Activated T-cell treated with anti-CD3 and anti-CD28 coated beads for 1 hour (primary cell): ENCODE data around the gene FLT1.

ENCODE experiments used
- DNase-seq: peaks from one replicate; pipeline ENCODE4 v3.0.0-alpha.2; 2020; ENCODE audit warnings: low read depth

The FLT1 gene

DNA sequence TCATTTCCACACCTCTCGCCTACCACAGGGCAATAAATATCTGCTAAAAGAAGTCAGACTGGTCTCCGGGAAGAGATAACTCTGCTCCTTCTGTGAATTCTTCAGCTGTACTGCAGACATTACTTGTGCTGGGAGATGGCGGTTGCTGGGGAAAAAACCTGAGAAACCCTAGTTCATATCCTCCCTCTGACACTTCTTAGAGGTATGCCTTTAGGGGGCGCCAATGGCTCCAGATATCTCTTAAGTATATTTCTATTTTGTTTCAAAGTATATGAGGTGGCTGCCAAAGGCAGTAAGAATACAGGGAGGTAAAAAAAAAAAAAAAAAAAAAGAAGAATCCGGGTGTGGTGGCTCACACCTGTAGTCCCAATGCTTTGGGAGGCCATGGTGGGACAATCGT, 181.3 kb downstream of the FLT1 start:
- no peak for DNase-seq

DNA sequence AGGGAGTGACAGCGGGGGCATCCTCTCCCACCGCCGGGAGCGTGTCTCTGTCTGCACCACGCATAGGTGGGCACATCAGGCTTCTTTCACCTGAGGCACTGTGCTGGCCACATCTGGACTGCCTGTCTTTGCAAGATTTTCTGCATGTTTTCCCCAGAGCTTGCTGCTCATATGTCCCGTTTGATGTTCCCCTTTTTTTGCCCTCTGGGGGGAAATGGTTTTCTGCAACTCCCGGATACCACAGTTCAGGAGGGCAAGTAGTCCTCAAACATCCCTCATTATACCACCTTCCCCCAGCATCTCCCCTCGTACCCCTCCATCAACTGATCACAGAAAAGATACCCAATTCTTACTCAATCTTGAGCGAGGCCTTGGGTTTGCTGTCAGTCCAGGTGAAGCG, 188.6 kb downstream of the FLT1 start:
- no peak for DNase-seq

DNA sequence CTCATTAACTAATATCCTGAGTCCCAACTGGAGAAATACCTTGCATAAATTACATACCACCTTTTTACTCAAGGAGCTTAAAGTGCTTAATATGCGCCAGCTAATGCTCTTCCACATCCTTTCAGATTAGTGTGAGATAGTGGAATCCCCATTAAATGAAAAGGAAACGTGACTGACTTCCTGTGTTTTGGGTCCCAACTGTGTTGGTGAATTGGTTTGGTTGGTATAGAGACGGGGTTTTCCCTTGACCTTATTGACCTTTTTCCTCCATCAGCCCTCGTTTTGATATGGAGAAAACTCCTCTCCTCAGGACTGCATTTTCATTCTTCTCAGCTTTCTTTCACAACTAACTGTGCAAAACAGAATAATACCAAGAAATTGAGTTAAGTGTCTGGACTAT, 193.1 kb downstream of the FLT1 start:
- no peak for DNase-seq

DNA sequence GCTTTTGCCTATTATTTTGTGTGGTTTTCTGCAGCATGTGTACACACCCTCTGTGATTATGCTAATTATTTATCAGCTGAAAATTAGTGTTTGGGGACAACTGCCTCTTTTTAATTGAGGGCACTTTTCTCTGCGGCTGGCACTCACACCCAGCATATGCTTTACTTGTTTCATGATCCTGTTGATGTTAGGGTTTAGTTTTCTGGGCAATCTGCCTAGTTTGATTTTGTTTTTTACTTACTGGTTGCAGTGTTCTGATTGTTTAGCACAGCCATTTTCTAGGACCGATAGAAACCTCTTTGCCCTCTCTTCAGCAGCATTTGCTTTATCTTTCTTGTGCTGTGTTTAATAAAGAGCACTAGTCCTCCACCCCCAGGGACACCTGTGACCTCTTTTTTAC, 195.0 kb downstream of the FLT1 start:
- DNase-seq = no peak

DNA sequence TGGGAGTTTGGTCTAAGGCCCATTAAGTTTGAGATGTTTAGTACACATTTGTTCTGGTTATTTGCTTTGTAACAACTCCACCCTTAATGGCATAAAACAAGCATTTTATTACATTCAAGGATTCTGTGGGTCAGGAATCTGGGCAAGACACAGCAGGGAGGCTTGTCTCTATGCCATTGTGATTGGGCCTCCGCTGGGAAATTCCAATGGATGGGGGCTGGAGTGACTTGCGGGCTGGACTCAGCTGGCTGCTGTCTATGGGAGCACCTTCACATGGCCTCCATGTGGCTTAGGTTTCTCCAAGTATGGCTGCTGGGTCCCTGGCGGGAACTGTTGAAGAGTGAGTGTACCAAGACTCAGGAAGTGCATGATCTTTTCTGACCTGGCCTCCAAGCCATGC, 197.6 kb downstream of the FLT1 start:
- no peak for DNase-seq

DNA sequence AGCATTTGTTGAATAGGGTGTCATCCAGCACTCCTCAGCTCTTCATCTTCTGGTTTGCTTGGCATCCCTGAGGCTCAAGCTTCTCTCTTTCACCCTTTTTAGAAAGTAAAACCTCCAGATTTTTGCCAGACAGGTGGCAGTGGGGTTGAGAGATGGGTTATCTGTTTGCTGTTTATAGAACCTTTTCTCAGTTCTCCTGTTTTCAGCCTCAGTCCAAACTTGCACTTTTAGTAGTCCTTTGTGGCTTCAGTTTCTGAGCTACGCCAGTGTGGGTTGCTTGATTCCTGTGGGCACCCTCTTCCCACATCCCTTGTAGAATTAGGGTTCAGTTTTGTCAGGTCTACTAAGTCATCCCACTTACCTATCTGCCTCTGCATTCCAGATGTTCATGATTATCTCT, 208.7 kb downstream of the FLT1 start:
- no peak for DNase-seq

DNA sequence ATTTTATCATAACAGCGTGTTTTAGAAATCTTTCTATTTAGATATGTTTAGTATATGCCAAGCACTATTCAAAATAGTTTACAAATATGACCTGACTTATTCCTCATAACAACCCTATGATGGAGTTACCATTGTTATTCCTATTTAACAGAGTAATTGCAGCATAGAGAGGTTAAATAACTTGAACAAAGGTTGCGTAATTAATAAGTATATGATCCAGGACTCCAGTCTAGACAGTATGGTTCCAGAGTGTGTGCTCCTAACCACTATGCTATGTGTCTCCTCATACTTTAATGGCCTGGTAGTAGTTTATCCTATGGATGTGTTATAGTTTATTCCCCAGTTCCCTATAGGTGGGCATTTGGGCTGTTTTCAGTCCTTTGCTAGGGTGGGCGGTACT, 211.3 kb downstream of the FLT1 start:
- DNase-seq = no peak

DNA sequence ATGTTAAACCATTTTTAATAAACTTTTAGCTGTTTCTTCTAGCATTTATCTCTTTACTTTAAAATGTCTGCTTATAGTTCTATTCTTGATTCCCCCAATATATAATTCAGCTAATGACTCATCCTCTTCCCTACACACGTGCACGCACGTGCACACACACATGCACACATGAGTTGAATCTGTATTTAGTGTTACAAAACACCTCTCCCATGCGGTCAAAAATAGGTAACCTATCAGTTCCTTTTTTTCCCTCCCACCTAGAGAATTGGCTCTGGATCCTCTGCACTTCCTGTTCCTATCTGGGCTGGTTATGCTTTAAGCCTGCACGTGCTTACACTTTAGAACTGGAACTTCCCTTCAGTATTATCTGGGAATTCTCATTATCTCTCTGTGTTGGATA, 212.5 kb downstream of the FLT1 start:
- no peak for DNase-seq

DNA sequence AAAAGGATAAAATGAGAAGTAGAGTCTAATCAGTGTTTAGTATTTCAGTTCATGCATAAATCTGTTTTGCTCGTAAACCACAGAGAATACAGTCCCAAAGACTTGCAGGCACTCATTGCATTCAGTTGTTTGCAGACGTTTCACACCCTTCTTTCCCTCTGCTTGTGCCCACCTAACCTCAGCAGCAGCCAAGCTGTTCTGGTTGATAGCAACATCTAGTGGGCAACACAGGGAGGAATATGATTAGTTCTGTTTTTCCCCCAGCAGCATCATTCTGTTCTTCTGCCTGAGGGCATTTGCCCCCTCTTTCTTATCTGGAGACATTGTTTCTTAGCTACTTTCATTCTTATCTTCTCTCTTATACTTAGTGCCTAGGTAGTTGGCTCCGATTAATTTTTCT, 221.0 kb downstream of the FLT1 start:
- DNase-seq = no peak

DNA sequence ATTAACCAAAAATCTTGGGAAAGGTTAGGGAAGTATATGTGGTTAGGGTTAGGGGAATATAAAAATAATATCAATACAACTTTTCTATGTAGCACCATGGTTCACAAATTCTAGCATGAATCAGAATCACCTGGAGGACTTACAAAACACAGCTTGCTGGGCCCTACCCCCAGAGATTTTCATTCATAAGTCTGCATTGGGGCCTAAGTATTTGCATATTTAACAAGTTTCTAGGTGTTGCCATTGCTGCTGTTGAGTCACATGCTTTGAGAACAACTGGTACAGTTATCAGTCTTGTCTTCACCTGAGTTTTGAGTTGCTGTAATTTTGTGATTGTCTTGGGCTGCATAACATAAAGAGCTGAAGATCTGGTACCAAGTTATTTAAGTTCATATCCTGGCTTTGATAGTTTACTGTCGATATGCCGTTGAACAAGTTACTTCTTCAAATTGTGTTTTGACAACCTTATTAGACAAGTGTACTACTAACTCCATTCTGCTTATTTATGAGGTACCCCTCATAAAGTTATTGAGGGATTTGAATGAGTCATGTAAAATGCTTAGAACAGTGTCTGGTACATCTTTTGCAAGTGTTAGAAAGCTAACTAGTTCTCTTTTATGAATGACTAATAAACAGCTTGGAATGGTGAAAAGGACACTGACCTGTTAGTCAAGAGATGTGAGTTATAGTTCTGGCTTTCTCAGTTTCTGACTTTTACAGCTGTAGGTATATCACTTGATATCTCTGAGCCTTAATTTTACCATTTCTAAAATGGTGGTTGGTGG, 223.7 kb downstream of the FLT1 start:
- DNase-seq = no peak

DNA sequence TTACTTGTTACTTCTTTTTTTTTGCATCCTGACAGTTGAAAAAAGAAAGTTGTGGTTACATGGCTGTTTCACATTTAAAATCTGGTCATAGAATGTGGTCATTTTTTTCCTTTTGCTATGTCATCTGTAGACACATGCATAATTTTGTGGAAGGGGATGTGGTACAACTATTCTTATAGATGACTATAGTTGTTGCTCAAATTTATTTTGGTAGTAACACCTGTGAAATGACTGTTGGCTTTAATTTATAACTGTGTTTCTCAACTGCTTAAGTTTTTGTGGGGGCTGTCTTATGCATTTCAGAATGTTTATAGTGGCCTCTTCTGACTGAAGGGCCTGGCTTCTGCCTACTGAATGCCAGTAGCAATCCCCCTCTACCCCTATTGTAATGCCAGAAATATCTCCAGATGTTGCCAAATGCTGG, 226.1 kb downstream of the FLT1 start:
- no peak for DNase-seq

DNA sequence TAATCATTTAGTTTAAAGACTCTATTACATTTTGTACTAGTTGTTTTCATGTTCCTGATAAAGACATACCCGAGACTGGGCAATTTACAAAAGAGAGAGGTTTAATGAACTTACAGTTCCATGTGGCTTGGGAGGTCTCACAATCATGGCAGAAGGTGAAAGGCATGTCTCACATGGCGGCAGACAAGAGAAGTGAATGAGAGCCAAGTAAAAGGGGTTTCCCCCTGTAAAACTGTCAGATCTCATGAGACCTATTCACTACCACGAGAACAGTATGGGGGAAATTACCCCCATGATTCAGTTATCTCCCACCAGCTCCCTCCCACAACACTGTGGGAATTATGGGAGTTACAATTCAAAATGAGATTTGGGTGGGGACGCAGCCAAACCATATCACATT, 227.4 kb downstream of the FLT1 start:
- no peak for DNase-seq

DNA sequence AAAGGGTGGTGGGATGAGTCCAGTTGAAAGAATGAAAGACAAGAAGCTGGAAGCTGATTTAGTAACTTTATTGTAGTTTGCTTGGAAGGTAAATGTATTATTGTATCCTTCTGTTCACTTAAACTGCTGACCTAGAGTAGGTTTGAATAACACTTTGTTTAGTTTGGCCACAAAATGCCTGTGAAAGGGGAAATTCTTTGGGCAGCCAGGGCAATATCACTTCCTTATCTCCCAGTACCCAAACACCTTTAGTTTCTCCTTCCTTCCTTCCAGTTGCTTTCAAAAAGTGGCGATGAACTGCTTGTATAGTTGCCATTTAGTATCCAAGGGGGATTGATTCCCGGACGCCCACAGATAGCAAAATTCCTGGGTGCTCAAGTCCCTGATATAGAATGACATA, 236.5 kb downstream of the FLT1 start:
- DNase-seq = no peak

DNA sequence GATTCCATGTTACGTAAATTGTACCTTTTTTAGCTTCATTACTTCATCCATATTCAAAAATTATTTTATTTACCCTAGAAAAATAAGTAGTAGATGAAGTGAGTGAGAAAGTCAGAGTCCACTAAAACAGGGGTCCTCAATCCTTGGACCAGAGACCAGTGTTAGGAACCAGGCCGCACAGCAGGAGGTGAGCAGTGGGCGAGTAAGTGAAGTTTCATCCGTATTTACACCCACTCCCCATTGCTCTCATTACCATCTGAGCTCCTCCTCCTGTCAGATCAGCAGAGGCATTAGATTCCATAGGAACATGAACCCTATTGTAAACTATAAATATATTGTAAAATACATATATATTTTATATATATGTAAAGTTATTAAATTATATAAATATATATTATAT, 237.6 kb downstream of the FLT1 start:
- no peak for DNase-seq

DNA sequence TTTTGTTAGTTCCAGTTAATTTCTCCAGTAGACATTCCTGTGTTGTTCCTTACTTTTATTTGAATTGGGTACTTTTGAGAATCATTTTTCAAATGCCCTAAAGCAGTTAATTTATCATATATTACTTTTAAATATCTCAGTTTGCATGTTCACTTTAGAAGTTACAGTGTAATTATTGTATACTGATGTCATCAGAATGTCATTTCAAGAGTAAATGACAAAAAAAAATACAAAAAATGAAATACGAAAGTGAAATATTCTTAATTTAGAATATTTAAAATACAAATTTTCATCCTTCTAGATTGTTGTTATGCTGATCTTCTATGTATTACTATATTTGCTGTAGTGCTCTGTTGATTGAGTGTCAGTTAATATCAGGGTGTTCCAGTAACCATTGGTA, 242.4 kb downstream of the FLT1 start:
- no peak for DNase-seq

DNA sequence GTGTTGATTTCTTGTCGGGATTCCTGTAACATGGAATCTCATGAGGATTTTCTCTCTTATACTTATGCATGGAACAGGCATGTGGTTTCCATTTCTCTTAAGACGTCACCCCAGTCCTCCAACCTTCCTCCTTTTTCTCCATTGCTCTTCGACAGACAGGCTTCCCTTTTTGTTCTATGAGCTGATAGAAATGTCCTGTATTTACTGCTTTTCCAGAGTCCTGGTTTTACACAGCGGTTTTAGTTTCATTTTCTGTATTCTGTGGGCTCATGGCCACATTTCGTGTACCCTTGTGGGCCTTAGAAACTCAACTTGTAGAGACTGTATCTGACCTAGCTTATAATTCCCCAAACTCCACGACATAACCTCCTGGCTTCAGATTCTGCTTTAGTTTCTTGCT, 243.5 kb downstream of the FLT1 start:
- DNase-seq = no peak

DNA sequence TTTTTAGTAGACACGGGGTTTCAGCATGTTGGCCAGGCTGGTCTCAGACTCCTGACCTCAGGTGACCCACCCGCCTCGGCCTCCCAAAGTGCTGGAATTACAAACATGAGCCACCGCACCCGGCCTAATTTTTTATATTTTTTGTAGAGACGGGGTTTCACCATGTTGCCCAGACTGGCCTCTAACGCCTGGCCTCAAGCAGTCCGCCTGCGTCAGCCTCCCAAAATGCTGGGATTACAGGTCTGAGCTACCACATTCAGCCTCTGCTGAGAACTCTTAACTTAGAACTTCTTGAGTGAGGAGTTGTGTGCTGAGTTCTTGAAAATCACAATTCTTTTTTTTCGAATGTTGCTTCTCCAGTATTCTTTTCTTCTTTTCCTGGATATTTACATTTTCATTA, 244.4 kb downstream of the FLT1 start:
- no peak for DNase-seq
